K562 (cell line): Measurements from ENCODE around the gene STS. TPM values are rescaled to one million over a fixed set of nuclear protein-coding genes. Genes with fewer than 3 reads are reported as not detected.

Experiments
- CXXC5 ChIP-seq: fragments of 250-450 bp; sonication (Bioruptor Pico); IDR thresholded peaks from 2 replicates; pipeline ENCODE4 v1.8.0; 2022; ENCODE audit warnings: inconsistent platforms, mild to moderate bottlenecking, moderate library complexity
- KDM4B ChIP-seq, 2 experiments: fragments of 450-650 bp in 1 of 2; sonication (generic) in 1 of 2; IDR thresholded peaks; 2 replicates each; pipeline ENCODE4 v1.6.1; 2016 to 2017; ENCODE audit warnings: borderline replicate concordance in 2 of 2, antibody characterized with exemption in 1 of 2, low read depth in 1 of 2, mild to moderate bottlenecking in 1 of 2
- LCOR ChIP-seq: sonication (generic); formaldehyde crosslinking; IDR thresholded peaks from 2 replicates; pipeline ENCODE4 v1.8.0; 2022; ENCODE audit warnings: mild to moderate bottlenecking, missing genetic modification reagents
- NFE2 ChIP-seq: IDR thresholded peaks from 2 replicates; pipeline ENCODE4 v1.6.1; 2014; ENCODE audit warnings: antibody characterized with exemption, low read depth
- PBX2 ChIP-seq, 2 experiments: IDR thresholded peaks in 1 of 2; conservative IDR thresholded peaks in 1 of 2; 2 replicates each; pipeline ENCODE4 v1.6.1; 2016; ENCODE audit warnings: low read depth in 2 of 2, mild to moderate bottlenecking in 1 of 2, missing compliant biosample characterization in 1 of 2, missing genetic modification characterization in 1 of 2, moderate library complexity in 1 of 2
- PHF8 ChIP-seq: fragments of 200-600 bp; sonication (generic); IDR thresholded peaks from 2 replicates; pipeline ENCODE4 v1.6.1; 2012; ENCODE audit warnings: mixed run types, mild to moderate bottlenecking, inconsistent platforms, low read length, moderate library complexity, borderline replicate concordance
- PURB ChIP-seq: sonication (generic); formaldehyde crosslinking; IDR thresholded peaks from 2 replicates; pipeline ENCODE4 v1.9.0; 2021; ENCODE audit warnings: low read depth, mild to moderate bottlenecking, missing genetic modification reagents
- RBBP5 ChIP-seq: fragments of 200-600 bp; sonication (generic); IDR thresholded peaks from 2 replicates; pipeline ENCODE4 v1.6.1; 2012; ENCODE audit warnings: borderline replicate concordance, mild to moderate bottlenecking, low read length, control low read depth, inconsistent platforms; ENCODE audit not compliant: insufficient read depth, poor library complexity, severe bottlenecking
- RNF2 ChIP-seq: sonication (generic); IDR thresholded peaks from 2 replicates; pipeline ENCODE4 v1.6.1; 2016
- SAFB ChIP-seq: fragments of 200-400 bp; formaldehyde crosslinking; IDR thresholded peaks from 2 replicates; pipeline ENCODE4 v1.6.1; 2017; ENCODE audit warnings: low read depth, low read length, borderline replicate concordance
- SMARCE1 ChIP-seq: fragments of 450-650 bp; IDR thresholded peaks from 2 replicates; pipeline ENCODE4 v1.7.1; 2016; ENCODE audit warnings: mild to moderate bottlenecking
- TCF7L2 ChIP-seq: fragments of 150-350 bp; IDR thresholded peaks from 2 replicates; pipeline ENCODE4 v1.6.1; 2016; ENCODE audit warnings: low read depth, mild to moderate bottlenecking, low read length, moderate library complexity
- ZNF140 ChIP-seq: fragments of 250-450 bp; sonication (Bioruptor Pico); IDR thresholded peaks from 2 replicates; pipeline ENCODE4 v1.8.0; 2021; ENCODE audit warnings: moderate library complexity, mild to moderate bottlenecking, inconsistent platforms
- ZNF165 ChIP-seq: fragments of 250-450 bp; sonication (Bioruptor Pico); IDR thresholded peaks from 2 replicates; pipeline ENCODE4 v1.4.0; 2020; ENCODE audit warnings: borderline replicate concordance
- ZNF766 ChIP-seq: fragments of 200-800 bp; sonication (Bioruptor generic); conservative IDR thresholded peaks from 2 replicates; pipeline ENCODE4 v1.6.1; 2016; ENCODE audit warnings: missing genetic modification characterization, missing compliant biosample characterization
- polyA plus RNA-seq, 8 experiments: library from polyadenylated mRNA; depleted of rRNA in 4 of 8; stranded (reverse) in 5 of 8; unstranded in 3 of 8; fragments of >200 nt; fragmentation: Nextera tagmentation in 2 of 8; fragmentation: Illumina TruSeq in 1 of 8; extraction: Ambion mirVana in 2 of 8; extraction: Trizol in 1 of 8; gene quantifications; 2 replicates each; pipeline versions ENCODE4 v1.2.1 to v1.2.3, GENCODE V29; 2011 to 2014; ENCODE audit warnings: inconsistent platforms in 1 of 8, missing spikeins in 1 of 8
- total RNA-seq, 7 experiments: library from RNA; depleted of rRNA in 6 of 7; stranded (reverse); fragments of >200 nt in 6 of 7; fragmentation: Illumina TruSeq in 2 of 7; extraction: Trizol in 2 of 7; gene quantifications; 2 replicates each; pipeline versions ENCODE4 v1.2.1 to v1.2.3, GENCODE V29; 2011 to 2021; ENCODE audit warnings: low replicate concordance in 1 of 7
- TF ChIP-seq, protein P1 (sequence below): fragments of 450-650 bp; IDR thresholded peaks from 2 replicates; pipeline ENCODE4 v1.6.1; 2018; ENCODE audit warnings: mild to moderate bottlenecking, low read depth; ENCODE audit not compliant: partially characterized antibody
- TF ChIP-seq, protein P2 (sequence below), 2 experiments: fragments of 450-650 bp; conservative IDR thresholded peaks; 2 replicates each; pipeline ENCODE4 v1.6.1; 2017; ENCODE audit warnings: mild to moderate bottlenecking in 2 of 2, moderate library complexity in 2 of 2
- TF ChIP-seq, protein P3 (sequence below), 3 experiments: IDR thresholded peaks in 2 of 3; conservative IDR thresholded peaks in 1 of 3; 2 replicates each; pipeline ENCODE4 v1.5.1; 2011 to 2012; ENCODE audit warnings: low read length in 3 of 3, mild to moderate bottlenecking in 3 of 3, control low read depth in 2 of 3, improper control_type of control experiment in 1 of 3, inconsistent platforms in 1 of 3, low read depth in 1 of 3, mixed read lengths in 1 of 3, moderate library complexity in 1 of 3; ENCODE audit not compliant: insufficient read depth in 2 of 3

Gene STS
- total and polyA plus RNA-seq, 9 of the 15 experiments (the other 6 are each of a cell fraction or from before 2014, with no cell fraction given): 0.14 to 1.3 (median 0.63) TPM

- TF ChIP-seq, protein P1, sequence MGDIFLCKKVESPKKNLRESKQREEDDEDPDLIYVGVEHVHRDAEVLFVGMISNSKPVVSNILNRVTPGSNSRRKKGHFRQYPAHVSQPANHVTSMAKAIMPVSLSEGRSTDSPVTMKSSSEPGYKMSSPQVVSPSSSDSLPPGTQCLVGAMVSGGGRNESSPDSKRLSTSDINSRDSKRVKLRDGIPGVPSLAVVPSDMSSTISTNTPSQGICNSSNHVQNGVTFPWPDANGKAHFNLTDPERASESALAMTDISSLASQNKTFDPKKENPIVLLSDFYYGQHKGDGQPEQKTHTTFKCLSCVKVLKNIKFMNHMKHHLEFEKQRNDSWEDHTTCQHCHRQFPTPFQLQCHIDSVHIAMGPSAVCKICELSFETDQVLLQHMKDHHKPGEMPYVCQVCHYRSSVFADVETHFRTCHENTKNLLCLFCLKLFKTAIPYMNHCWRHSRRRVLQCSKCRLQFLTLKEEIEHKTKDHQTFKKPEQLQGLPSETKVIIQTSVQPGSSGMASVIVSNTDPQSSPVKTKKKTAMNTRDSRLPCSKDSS: no peak
- TF ChIP-seq SAFB: 0 out of 2 replicates have a peak, but pooled peaks have one; percentile 22
- no peak for TF ChIP-seq PBX2 (CRISPR knock-in tag; IDR thresholded peaks at IDR 0.05; ENCODE audit: low read depth)
- no peak for TF ChIP-seq PBX2 (tag; conservative IDR thresholded peaks at IDR 0.05; ENCODE audit: low read depth)
- no peak for TF ChIP-seq ZNF165 (CRISPR knock-in tag)
- TF ChIP-seq, protein P2, sequence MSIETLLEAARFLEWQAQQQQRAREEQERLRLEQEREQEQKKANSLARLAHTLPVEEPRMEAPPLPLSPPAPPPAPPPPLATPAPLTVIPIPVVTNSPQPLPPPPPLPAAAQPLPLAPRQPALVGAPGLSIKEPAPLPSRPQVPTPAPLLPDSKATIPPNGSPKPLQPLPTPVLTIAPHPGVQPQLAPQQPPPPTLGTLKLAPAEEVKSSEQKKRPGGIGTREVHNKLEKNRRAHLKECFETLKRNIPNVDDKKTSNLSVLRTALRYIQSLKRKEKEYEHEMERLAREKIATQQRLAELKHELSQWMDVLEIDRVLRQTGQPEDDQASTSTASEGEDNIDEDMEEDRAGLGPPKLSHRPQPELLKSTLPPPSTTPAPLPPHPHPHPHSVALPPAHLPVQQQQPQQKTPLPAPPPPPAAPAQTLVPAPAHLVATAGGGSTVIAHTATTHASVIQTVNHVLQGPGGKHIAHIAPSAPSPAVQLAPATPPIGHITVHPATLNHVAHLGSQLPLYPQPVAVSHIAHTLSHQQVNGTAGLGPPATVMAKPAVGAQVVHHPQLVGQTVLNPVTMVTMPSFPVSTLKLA (conservative IDR thresholded peaks at IDR 0.05): peak in 1 of 2 experiments; percentile 22; a peak in 1 of 4 replicates
- no peak for TF ChIP-seq ZNF766 (CRISPR knock-in tag)
- TF ChIP-seq, protein P3, sequence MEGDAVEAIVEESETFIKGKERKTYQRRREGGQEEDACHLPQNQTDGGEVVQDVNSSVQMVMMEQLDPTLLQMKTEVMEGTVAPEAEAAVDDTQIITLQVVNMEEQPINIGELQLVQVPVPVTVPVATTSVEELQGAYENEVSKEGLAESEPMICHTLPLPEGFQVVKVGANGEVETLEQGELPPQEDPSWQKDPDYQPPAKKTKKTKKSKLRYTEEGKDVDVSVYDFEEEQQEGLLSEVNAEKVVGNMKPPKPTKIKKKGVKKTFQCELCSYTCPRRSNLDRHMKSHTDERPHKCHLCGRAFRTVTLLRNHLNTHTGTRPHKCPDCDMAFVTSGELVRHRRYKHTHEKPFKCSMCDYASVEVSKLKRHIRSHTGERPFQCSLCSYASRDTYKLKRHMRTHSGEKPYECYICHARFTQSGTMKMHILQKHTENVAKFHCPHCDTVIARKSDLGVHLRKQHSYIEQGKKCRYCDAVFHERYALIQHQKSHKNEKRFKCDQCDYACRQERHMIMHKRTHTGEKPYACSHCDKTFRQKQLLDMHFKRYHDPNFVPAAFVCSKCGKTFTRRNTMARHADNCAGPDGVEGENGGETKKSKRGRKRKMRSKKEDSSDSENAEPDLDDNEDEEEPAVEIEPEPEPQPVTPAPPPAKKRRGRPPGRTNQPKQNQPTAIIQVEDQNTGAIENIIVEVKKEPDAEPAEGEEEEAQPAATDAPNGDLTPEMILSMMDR (IDR thresholded peaks at IDR 0.05 in 2 of 3, conservative IDR thresholded peaks at IDR 0.05 in 1 of 3; ENCODE audit: insufficient read depth in 2 of 3, low read depth in 1 of 3, low read length in 3 of 3): peak in 1 of 3 experiments; percentile 14; a peak in 3 of 6 replicates
- no peak for TF ChIP-seq LCOR (CRISPR knock-in tag)
- TF ChIP-seq RNF2: no peak
- no peak for TF ChIP-seq KDM4B (IDR thresholded peaks at IDR 0.05; ENCODE audit: borderline replicate concordance in 2 of 2, low read depth in 1 of 2)
- TF ChIP-seq NFE2: no peak
- TF ChIP-seq PURB (CRISPR knock-in tag): no peak
- TF ChIP-seq SMARCE1: peak; percentile 74; the same call in 1 of the 2 replicates
- TF ChIP-seq RBBP5: peak; percentile 81
- no peak for TF ChIP-seq ZNF140
- peak; percentile 81; the same call in 1 of the 2 replicates for TF ChIP-seq PHF8
- peak; percentile 34; the same call in 1 of the 2 replicates for TF ChIP-seq CXXC5 (CRISPR knock-in tag)
- TF ChIP-seq TCF7L2: no peak
Measured at GRCh38 chrX:7147978-7148854, 704 bp downstream of the STS start, which contains the start of gene PUDP (continued).
